ENCODE data around the gene QPCTL.
A peak's percentile ranks its signal among the peaks of the same experiment; 100 is the strongest.

QPCTL gene

GRCh38 chr19:45730368-45731288 is 38.2 kb downstream of the QPCTL start, which contains the start of gene FBXO46:
TSS of gene FBXO46 (minus strand) at chr19:45730896. CDS start at chr19:45713495, 17,401 bp downstream.
- Histone ChIP-seq H3K36me3 (ENCODE audit: insufficient read depth) (no peaks in the 10 kb centered on the region), H3K79me2 (ENCODE audit: insufficient read depth, low read depth) (peaks cover 49% of the 10 kb centered on the region), H3K9ac (peak within 1 kb of the TSS; percentile 56; the same call in 1 of the 2 replicates), H3K4me3 (IDR thresholded peaks at IDR 0.05; ENCODE audit: insufficient read depth, low read depth, low read length) (no peak within 1 kb of the TSS), H3K27ac (peak within 1 kb of the TSS; percentile 16; the same call in 1 of the 2 replicates), H4K20me1 (ENCODE audit: insufficient read depth) (no peaks in the 10 kb centered on the region), H3K4me1 (ENCODE audit: low read depth, poor library complexity, severe bottlenecking) (peaks cover 28% of the 10 kb centered on the region), H2AFZ (ENCODE audit: low read depth) (peak within 1 kb of the TSS; percentile 87; the same call in 1 of the 2 replicates), H3K27me3 (ENCODE audit: insufficient read depth, low read depth) (no peaks in the 10 kb centered on the region), H3K4me2 (peak within 1 kb of the TSS; percentile 97)
- TF ChIP-seq CTCF (conservative IDR thresholded peaks at IDR 0.05; ENCODE audit: low read depth, low read length) = no peak

DNA sequence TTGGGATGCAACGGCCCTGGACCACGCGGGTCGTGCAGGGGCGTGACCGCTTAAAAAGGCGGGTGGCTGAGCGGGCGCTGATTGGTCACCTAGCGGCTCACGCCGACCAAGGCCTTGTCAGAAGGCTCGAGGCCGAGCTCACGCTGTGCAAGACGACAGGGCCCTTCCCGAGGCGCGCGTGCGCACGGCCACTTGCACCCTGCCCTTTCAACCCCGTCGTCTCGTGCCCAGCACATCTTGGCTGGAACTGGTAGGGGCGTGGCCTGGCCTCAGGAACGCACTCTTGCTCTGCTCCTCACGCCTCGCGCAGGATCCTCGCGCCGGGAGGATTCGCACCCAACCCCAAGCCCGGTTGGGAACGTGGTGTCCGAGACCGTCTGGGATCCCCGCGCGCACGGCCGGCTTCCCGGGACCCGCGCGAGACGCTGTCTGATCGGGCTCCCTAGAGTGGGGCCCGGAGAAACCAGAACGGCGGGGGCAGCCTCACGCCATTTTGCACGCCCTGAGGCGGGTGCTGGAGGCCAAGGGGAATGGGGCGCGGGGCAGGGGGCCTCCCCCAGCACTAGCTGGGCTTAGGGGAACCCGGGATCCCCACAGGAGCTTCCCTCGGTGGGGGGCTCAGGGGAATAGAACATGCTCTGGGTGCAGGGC is 40.8 kb downstream of the QPCTL start, which contains the start of gene MEIOSIN:
MEIOSIN (plus strand) TSS at position 280 of the 651 bp plus-strand sequence. CDS start 1,938 bp downstream, outside the sequence.
- Histone ChIP-seq H3K4me1 (ENCODE audit: low read depth, poor library complexity, severe bottlenecking) (peaks cover 17% of the 10 kb centered on the region), H3K79me2 (ENCODE audit: insufficient read depth, low read depth) (peaks cover 22% of the 10 kb centered on the region), H3K27me3 (ENCODE audit: insufficient read depth, low read depth) (no peaks in the 10 kb centered on the region), H3K4me3 (IDR thresholded peaks at IDR 0.05; ENCODE audit: insufficient read depth, low read depth, low read length) (no peak within 1 kb of the TSS), H3K27ac (no peak within 1 kb of the TSS), H3K36me3 (ENCODE audit: insufficient read depth) (no peaks in the 10 kb centered on the region), H3K4me2 (no peak within 1 kb of the TSS), H4K20me1 (ENCODE audit: insufficient read depth) (no peaks in the 10 kb centered on the region), H2AFZ (ENCODE audit: low read depth) (no peak within 1 kb of the TSS), H3K9ac (no peak within 1 kb of the TSS)
- no peak for TF ChIP-seq CTCF (conservative IDR thresholded peaks at IDR 0.05; ENCODE audit: low read depth, low read length)

DNA sequence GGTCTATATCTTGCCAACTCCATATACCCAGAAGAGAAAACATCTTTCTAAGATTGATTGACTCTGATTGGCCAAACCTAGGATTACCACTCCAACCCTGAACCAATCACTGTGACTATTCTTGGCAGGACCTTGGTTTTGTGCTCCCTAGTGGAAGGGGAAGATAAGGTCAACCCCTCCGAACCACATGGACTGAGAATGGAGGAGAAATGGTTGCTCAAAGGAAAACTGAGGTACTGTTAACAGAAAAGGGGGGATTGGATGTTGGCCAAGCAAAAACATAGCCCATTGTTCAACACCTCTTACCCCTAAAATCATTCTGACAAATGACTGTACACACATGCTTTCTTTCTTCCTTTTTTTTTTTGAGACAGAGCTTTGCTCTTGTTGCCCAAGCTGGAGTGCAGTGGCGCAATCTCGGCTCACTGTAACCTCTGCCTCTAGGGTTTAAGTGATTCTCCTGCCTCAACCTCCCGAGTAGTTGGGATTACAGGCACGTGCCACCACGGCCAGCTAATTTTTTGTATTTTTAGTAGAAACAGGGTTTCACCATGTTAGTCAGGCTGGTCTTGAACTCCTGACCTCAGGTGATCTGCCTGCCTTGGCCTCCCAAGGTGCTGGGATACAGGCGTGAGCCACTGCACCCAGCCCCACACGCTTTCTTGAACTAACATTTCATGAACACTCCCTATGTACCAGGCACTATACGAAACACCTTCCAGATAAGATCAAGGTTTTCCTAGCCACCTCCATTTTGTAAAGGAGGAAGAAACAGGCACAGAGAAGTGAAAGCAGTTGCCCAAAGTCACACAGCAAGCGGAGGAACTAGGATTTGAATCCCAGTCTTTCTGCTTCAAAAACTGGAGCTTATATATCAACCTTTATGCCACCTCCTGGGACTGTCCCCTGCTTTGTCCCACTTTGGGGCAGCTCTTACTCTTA is 47.3 kb downstream of the QPCTL start:
- Histone ChIP-seq H3K4me3 (IDR thresholded peaks at IDR 0.05; ENCODE audit: insufficient read depth, low read depth, low read length) (no peak overlapping the region), H3K27me3 (ENCODE audit: insufficient read depth, low read depth) (peaks cover 10% of the 10 kb centered on the region; the same call in 1 of the 2 replicates), H4K20me1 (ENCODE audit: insufficient read depth) (no peaks in the 10 kb centered on the region), H3K27ac (no peak overlapping the region), H3K36me3 (ENCODE audit: insufficient read depth) (no peaks in the 10 kb centered on the region), H3K4me2 (no peak overlapping the region), H3K79me2 (ENCODE audit: insufficient read depth, low read depth) (no peaks in the 10 kb centered on the region), H2AFZ (ENCODE audit: low read depth) (no peak overlapping the region), H3K4me1 (ENCODE audit: low read depth, poor library complexity, severe bottlenecking) (no peaks in the 10 kb centered on the region), H3K9ac (no peak overlapping the region)
- no peak for TF ChIP-seq CTCF (conservative IDR thresholded peaks at IDR 0.05; ENCODE audit: low read depth, low read length)

DNA sequence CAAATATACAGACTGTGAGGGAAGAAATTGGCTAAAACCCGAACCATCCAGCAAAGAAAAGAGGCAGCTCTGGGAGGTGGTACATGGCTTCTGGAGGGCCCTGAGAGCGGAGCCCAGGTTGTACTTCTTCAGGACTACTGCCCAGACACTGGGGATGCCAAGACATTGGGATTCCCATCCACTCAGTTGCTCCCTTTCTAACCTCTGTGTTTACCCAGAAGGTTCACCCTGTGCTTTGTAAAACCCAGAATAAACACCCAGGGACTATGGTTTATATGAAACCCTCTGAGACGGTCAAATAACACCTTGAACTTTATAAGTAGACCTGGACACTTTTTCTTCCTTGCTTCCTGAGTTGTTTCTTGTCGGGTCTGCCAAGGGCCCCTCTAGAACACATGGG is 50.5 kb downstream of the QPCTL start:
- Histone ChIP-seq H3K9ac (no peak overlapping the region), H4K20me1 (ENCODE audit: insufficient read depth) (no peaks in the 10 kb centered on the region), H2AFZ (ENCODE audit: low read depth) (no peak overlapping the region), H3K79me2 (ENCODE audit: insufficient read depth, low read depth) (no peaks in the 10 kb centered on the region), H3K27ac (no peak overlapping the region), H3K4me3 (IDR thresholded peaks at IDR 0.05; ENCODE audit: insufficient read depth, low read depth, low read length) (no peak overlapping the region), H3K36me3 (ENCODE audit: insufficient read depth) (no peaks in the 10 kb centered on the region), H3K4me2 (no peak overlapping the region), H3K4me1 (ENCODE audit: low read depth, poor library complexity, severe bottlenecking) (no peaks in the 10 kb centered on the region), H3K27me3 (ENCODE audit: insufficient read depth, low read depth) (peaks cover 19% of the 10 kb centered on the region; the same call in 1 of the 2 replicates)
- no peak for TF ChIP-seq CTCF (conservative IDR thresholded peaks at IDR 0.05; ENCODE audit: low read depth, low read length)
